Neural cell (in vitro differentiated cells): Measurements from ENCODE around the gene NANP. TPM values are rescaled to one million over a fixed set of nuclear protein-coding genes. Genes with fewer than 3 reads are reported as not detected.

ENCODE experiments used
- H2AFZ ChIP-seq: fragments of 200-600, 300-800 bp; sonication (generic), shearing (Covaris generic); 2 replicates; pipeline ENCODE4 v1.6.0; 2014; ENCODE audit warnings: low read depth, mild to moderate bottlenecking, antibody characterized with exemption, low read length, moderate library complexity
- H3F3A ChIP-seq: fragments of 200-600 bp; shearing (Covaris generic); 2 replicates; pipeline ENCODE4 v1.6.1; 2016; ENCODE audit warnings: mild to moderate bottlenecking, moderate library complexity, mixed read lengths, antibody characterized with exemption, low read length; ENCODE audit not compliant: insufficient read depth, poor library complexity, severe bottlenecking
- H3K27ac ChIP-seq: fragments of 200-600, 300-800 bp; sonication (generic), shearing (Covaris generic); 2 replicates; pipeline ENCODE4 v1.5.1; 2014; ENCODE audit warnings: mild to moderate bottlenecking, low read length, moderate library complexity
- H3K27me3 ChIP-seq: fragments of 300-800, 200-600 bp; sonication (generic), shearing (Covaris generic); 2 replicates; pipeline ENCODE4 v1.6.0; 2014; ENCODE audit warnings: mild to moderate bottlenecking, low read depth, low read length, moderate library complexity; ENCODE audit not compliant: insufficient read depth
- H3K36me3 ChIP-seq: fragments of 300-800, 200-600 bp; sonication (generic), shearing (Covaris generic); 2 replicates; pipeline ENCODE4 v1.5.1; 2014; ENCODE audit warnings: mild to moderate bottlenecking, antibody characterized with exemption, low read length, moderate library complexity; ENCODE audit not compliant: insufficient read depth
- H3K4me2 ChIP-seq: fragments of 300-800, 200-600 bp; sonication (generic), shearing (Covaris generic); 2 replicates; pipeline ENCODE4 v1.6.0; 2014; ENCODE audit warnings: mild to moderate bottlenecking, low read length
- H3K4me3 ChIP-seq: fragments of 300-800, 200-600 bp; sonication (generic), shearing (Covaris generic); 2 replicates; pipeline ENCODE4 v1.5.1; 2014; ENCODE audit warnings: mild to moderate bottlenecking, low read length, moderate library complexity
- H3K79me2 ChIP-seq: fragments of 200-600 bp; shearing (Covaris generic); replicated peaks from 2 replicates; pipeline ENCODE4 v1.6.0; 2014; ENCODE audit warnings: mild to moderate bottlenecking, low read length, moderate library complexity; ENCODE audit not compliant: insufficient read depth
- H3K9ac ChIP-seq: fragments of 300-800, 200-600 bp; sonication (generic), shearing (Covaris generic); 2 replicates; pipeline ENCODE4 v1.6.1; 2016; ENCODE audit warnings: mild to moderate bottlenecking, low read length, mixed read lengths
- H3K9me2 ChIP-seq: fragments of 200-600 bp; shearing (Covaris generic); 2 replicates; pipeline ENCODE4 v1.6.1; 2016; ENCODE audit warnings: mild to moderate bottlenecking, low read length, mixed read lengths; ENCODE audit not compliant: insufficient read depth
- H3K9me3 ChIP-seq: fragments of 200-600, 300-800 bp; sonication (generic), shearing (Covaris generic); 2 replicates; pipeline ENCODE4 v1.6.1; 2016; ENCODE audit warnings: mild to moderate bottlenecking, mixed run types, low read length, moderate library complexity, mixed read lengths
- H4K20me1 ChIP-seq: fragments of 200-600 bp; shearing (Covaris generic); 2 replicates; pipeline ENCODE4 v1.6.1; 2016; ENCODE audit warnings: mild to moderate bottlenecking, mixed run types; ENCODE audit not compliant: insufficient read depth
- EP300 ChIP-seq: fragments of 450-650 bp; conservative IDR thresholded peaks from 2 replicates; pipeline ENCODE4 v1.6.1; 2014; ENCODE audit warnings: antibody characterized with exemption, mild to moderate bottlenecking, moderate library complexity; ENCODE audit not compliant: poor library complexity, severe bottlenecking
- EZH2 ChIP-seq: fragments of 200-600, 300-800 bp; shearing (Covaris generic), sonication (generic); IDR thresholded peaks from 2 replicates; pipeline ENCODE4 v1.6.1; 2014; ENCODE audit warnings: antibody characterized with exemption, low read length, borderline replicate concordance, mild to moderate bottlenecking; ENCODE audit not compliant: insufficient read depth, poor library complexity, severe bottlenecking
- MXI1 ChIP-seq: fragments of 450-650 bp; conservative IDR thresholded peaks from 2 replicates; pipeline ENCODE4 v1.6.1; 2014; ENCODE audit warnings: antibody characterized with exemption, mild to moderate bottlenecking; ENCODE audit not compliant: poor library complexity, severe bottlenecking
- POLR2AphosphoS5 ChIP-seq: IDR thresholded peaks from 2 replicates; pipeline ENCODE4 v1.6.1; 2012
- RAD21 ChIP-seq: fragments of 450-650 bp; conservative IDR thresholded peaks from 2 replicates; pipeline ENCODE4 v1.6.1; 2014; ENCODE audit warnings: antibody characterized with exemption, mild to moderate bottlenecking, moderate library complexity
- SMC3 ChIP-seq: fragments of 450-650 bp; conservative IDR thresholded peaks from 2 replicates; pipeline ENCODE4 v1.6.1; 2014; ENCODE audit warnings: antibody characterized with exemption, mild to moderate bottlenecking, moderate library complexity; ENCODE audit not compliant: poor library complexity
- TAF1 ChIP-seq: IDR thresholded peaks from 2 replicates; pipeline ENCODE4 v1.6.1; 2012; ENCODE audit warnings: low read depth
- polyA plus RNA-seq: library from polyadenylated mRNA; depleted of rRNA; stranded (reverse); fragments of >200 nt; gene quantifications from 2 replicates; pipeline ENCODE4 v1.2.3, GENCODE V29; 2014
- TF ChIP-seq, protein P1 (sequence below): fragments of 450-650 bp; IDR thresholded peaks from 2 replicates; pipeline ENCODE4 v1.5.1; 2014; ENCODE audit warnings: antibody characterized with exemption, mild to moderate bottlenecking, moderate library complexity; ENCODE audit not compliant: poor library complexity, severe bottlenecking
- TF ChIP-seq, protein P2 (sequence below): IDR thresholded peaks from 2 replicates; pipeline ENCODE4 v1.6.1; 2012; ENCODE audit warnings: borderline replicate concordance

Gene NANP
- polyA plus RNA-seq, 1 donor from 2014 or later, result 4.1 TPM

GRCh38 chr20:25576783-25577530 lies 46.9 kb downstream of the NANP start:
- H3K9me2 ChIP-seq, result no peaks in the 10 kb centered on the region
- TF ChIP-seq MXI1, result no peak
- TF ChIP-seq RAD21, result no peak
- TF ChIP-seq TAF1, result no peak
- no peak for TF ChIP-seq POLR2AphosphoS5
- TF ChIP-seq, protein P1, sequence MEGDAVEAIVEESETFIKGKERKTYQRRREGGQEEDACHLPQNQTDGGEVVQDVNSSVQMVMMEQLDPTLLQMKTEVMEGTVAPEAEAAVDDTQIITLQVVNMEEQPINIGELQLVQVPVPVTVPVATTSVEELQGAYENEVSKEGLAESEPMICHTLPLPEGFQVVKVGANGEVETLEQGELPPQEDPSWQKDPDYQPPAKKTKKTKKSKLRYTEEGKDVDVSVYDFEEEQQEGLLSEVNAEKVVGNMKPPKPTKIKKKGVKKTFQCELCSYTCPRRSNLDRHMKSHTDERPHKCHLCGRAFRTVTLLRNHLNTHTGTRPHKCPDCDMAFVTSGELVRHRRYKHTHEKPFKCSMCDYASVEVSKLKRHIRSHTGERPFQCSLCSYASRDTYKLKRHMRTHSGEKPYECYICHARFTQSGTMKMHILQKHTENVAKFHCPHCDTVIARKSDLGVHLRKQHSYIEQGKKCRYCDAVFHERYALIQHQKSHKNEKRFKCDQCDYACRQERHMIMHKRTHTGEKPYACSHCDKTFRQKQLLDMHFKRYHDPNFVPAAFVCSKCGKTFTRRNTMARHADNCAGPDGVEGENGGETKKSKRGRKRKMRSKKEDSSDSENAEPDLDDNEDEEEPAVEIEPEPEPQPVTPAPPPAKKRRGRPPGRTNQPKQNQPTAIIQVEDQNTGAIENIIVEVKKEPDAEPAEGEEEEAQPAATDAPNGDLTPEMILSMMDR, result no peak
- TF ChIP-seq EZH2, result no peak
- H3K27me3 ChIP-seq, result no peaks in the 10 kb centered on the region
- H3K9ac ChIP-seq, result no peak overlapping the region
- H3K4me3 ChIP-seq, result no peak overlapping the region
- no peak overlapping the region for H3K4me2 ChIP-seq
- H3K79me2 ChIP-seq, result peaks cover 82% of the 10 kb centered on the region
- no peaks in the 10 kb centered on the region for H3F3A ChIP-seq
- no peaks in the 10 kb centered on the region for H3K36me3 ChIP-seq
- H2AFZ ChIP-seq, result no peak overlapping the region
- no peaks in the 10 kb centered on the region for H4K20me1 ChIP-seq
- no peak overlapping the region for H3K27ac ChIP-seq
- no peaks in the 10 kb centered on the region for H3K9me3 ChIP-seq

GRCh38 chr20:25574411-25574810 lies 49.4 kb downstream of the NANP start:
- no peaks in the 10 kb centered on the region for H3K9me2 ChIP-seq
- no peaks in the 10 kb centered on the region for H3K9me3 ChIP-seq
- no peaks in the 10 kb centered on the region for H3K27me3 ChIP-seq
- peaks cover 70% of the 10 kb centered on the region for H3K79me2 ChIP-seq
- H3K27ac ChIP-seq, result no peak overlapping the region
- no peak overlapping the region for H2AFZ ChIP-seq
- no peak overlapping the region for H3K9ac ChIP-seq
- no peak for TF ChIP-seq RAD21
- TF ChIP-seq, protein P2, sequence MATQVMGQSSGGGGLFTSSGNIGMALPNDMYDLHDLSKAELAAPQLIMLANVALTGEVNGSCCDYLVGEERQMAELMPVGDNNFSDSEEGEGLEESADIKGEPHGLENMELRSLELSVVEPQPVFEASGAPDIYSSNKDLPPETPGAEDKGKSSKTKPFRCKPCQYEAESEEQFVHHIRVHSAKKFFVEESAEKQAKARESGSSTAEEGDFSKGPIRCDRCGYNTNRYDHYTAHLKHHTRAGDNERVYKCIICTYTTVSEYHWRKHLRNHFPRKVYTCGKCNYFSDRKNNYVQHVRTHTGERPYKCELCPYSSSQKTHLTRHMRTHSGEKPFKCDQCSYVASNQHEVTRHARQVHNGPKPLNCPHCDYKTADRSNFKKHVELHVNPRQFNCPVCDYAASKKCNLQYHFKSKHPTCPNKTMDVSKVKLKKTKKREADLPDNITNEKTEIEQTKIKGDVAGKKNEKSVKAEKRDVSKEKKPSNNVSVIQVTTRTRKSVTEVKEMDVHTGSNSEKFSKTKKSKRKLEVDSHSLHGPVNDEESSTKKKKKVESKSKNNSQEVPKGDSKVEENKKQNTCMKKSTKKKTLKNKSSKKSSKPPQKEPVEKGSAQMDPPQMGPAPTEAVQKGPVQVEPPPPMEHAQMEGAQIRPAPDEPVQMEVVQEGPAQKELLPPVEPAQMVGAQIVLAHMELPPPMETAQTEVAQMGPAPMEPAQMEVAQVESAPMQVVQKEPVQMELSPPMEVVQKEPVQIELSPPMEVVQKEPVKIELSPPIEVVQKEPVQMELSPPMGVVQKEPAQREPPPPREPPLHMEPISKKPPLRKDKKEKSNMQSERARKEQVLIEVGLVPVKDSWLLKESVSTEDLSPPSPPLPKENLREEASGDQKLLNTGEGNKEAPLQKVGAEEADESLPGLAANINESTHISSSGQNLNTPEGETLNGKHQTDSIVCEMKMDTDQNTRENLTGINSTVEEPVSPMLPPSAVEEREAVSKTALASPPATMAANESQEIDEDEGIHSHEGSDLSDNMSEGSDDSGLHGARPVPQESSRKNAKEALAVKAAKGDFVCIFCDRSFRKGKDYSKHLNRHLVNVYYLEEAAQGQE, result no peak
- no peak for TF ChIP-seq TAF1
- no peak for TF ChIP-seq MXI1
- TF ChIP-seq EZH2, result no peak
- no peak for TF ChIP-seq EP300
- TF ChIP-seq, protein P1, result no peak
- TF ChIP-seq SMC3, result no peak
- TF ChIP-seq POLR2AphosphoS5, result no peak
- no peaks in the 10 kb centered on the region for H4K20me1 ChIP-seq
- H3K4me2 ChIP-seq, result no peak overlapping the region
- no peaks in the 10 kb centered on the region for H3F3A ChIP-seq
- H3K4me3 ChIP-seq, result no peak overlapping the region
- no peaks in the 10 kb centered on the region for H3K36me3 ChIP-seq
